NT2/D1 (cell line): ENCODE measurements around the gene NRXN3.

Source experiments
- SUZ12 ChIP-seq: IDR thresholded peaks from 2 replicates; pipeline ENCODE4 v1.6.1; 2011; ENCODE audit not compliant: insufficient read length, insufficient read depth; ENCODE audit errors: extremely low read depth
- ZNF274 ChIP-seq: IDR thresholded peaks from 2 replicates; pipeline ENCODE4 v1.6.1; 2011; ENCODE audit warnings: mild to moderate bottlenecking, low read depth, low read length

DNA sequence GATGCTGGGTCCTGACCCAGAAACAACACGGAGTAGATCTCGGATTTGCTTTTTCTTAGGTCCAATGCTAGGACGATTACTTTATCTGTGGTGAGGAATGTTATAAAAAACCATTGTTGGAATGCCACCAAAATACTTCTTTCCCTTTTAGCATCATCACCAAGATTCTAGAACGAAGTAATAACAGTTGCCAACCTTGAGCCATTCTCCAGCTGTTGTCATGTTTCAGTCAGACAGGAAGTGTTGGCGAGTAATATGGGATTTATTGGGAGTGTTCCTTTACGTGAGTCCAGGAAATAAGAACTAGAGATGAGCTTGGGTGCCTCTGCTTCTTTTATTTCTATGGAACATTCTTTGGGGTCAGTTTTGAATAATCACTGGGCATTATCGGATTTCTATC is 1148.2 kb downstream of the NRXN3 start:
- no peak for TF ChIP-seq ZNF274
- TF ChIP-seq SUZ12 = no peak
